HG02973 (cell line): Measurements from ENCODE around the gene SMIM41.
A peak's percentile ranks its signal among the peaks of the same experiment; 100 is the strongest.

Experiments
- ATAC-seq: cut with Tn5 transposase; IDR thresholded peaks from one replicate; pipeline ENCODE4 v1.9.1; 2021; ENCODE audit warnings: moderate library complexity; ENCODE audit not compliant: unreplicated experiment

SMIM41 gene

GRCh38 chr12:52063082-52063924 is 16.2 kb upstream of the SMIM41 start:
- no peak for ATAC-seq

- no peak for ATAC-seq
Measured at GRCh38 chr12:52063981-52064649, 15.4 kb upstream of the SMIM41 start.

GRCh38 chr12:52066346-52067080 is 13.0 kb upstream of the SMIM41 start:
- ATAC-seq: no peak

GRCh38 chr12:52067081-52067374 is 12.5 kb upstream of the SMIM41 start:
- no peak for ATAC-seq

- peak; percentile 96 for ATAC-seq
Measured at GRCh38 chr12:52069327-52070184, 9.9 kb upstream of the SMIM41 start, which contains the start of gene ATG101. Gene ATG101 (plus strand): TSS chr12:52069978. CDS start chr12:52073651, 3,673 bp downstream.

GRCh38 chr12:52070185-52070925 is 9.1 kb upstream of the SMIM41 start:
- peak; percentile 21 for ATAC-seq

GRCh38 chr12:52073531-52074381 is 5.7 kb upstream of the SMIM41 start:
- ATAC-seq: no peak

- ATAC-seq: no peak
Measured at GRCh38 chr12:52074971-52075724, 4.4 kb upstream of the SMIM41 start.

- ATAC-seq: no peak
Measured at GRCh38 chr12:52076811-52077210, 2.7 kb upstream of the SMIM41 start.

- ATAC-seq: no peak
Measured at GRCh38 chr12:52078276-52078675, 1.2 kb upstream of the SMIM41 start.

- ATAC-seq: no peak
Measured at GRCh38 chr12:52080403-52081251, 1.1 kb downstream of the SMIM41 start.

- ATAC-seq: peak; percentile 68
Measured at GRCh38 chr12:52081263-52081733, 1.8 kb downstream of the SMIM41 start.

GRCh38 chr12:52082026-52082668 is 2.6 kb downstream of the SMIM41 start:
- no peak for ATAC-seq

GRCh38 chr12:52082669-52082987 is 3.1 kb downstream of the SMIM41 start:
- ATAC-seq: no peak

GRCh38 chr12:52082988-52083637 is 3.6 kb downstream of the SMIM41 start:
- no peak for ATAC-seq

GRCh38 chr12:52083638-52083996 is 4.1 kb downstream of the SMIM41 start:
- ATAC-seq: no peak
